Mucosa of rectum (tissue), 2 donors: ENCODE measurements around the gene PGS1.

Source experiments
- H3K27ac ChIP-seq, 2 donors: one replicate each; pipeline ENCODE4 v1.7.0; 2013; ENCODE audit warnings: inconsistent platforms in 2 of 2, low read depth in 2 of 2, low read length in 2 of 2
- H3K27me3 ChIP-seq, 2 donors: one replicate each; pipeline ENCODE4 v1.7.0; 2013; ENCODE audit warnings: low read length in 2 of 2; ENCODE audit not compliant: control insufficient read depth in 2 of 2, insufficient read depth in 2 of 2
- H3K36me3 ChIP-seq, 2 donors: one replicate each; pipeline ENCODE4 v1.7.0; 2013; ENCODE audit warnings: low read length in 2 of 2; ENCODE audit not compliant: control insufficient read depth in 2 of 2, insufficient read depth in 2 of 2
- H3K4me1 ChIP-seq, 2 donors: one replicate each; pipeline ENCODE4 v1.7.0; 2013; ENCODE audit warnings: low read length in 2 of 2, mild to moderate bottlenecking in 1 of 2; ENCODE audit not compliant: control insufficient read depth in 2 of 2, insufficient read depth in 2 of 2
- H3K4me3 ChIP-seq, 2 donors: one replicate each; pipeline ENCODE4 v1.7.0; 2013; ENCODE audit warnings: low read length in 2 of 2
- H3K9ac ChIP-seq, 2 donors: one replicate each; pipeline ENCODE4 v1.7.0; 2013; ENCODE audit warnings: low read length in 2 of 2, low read depth in 1 of 2, mild to moderate bottlenecking in 1 of 2
- H3K9me3 ChIP-seq, 2 donors: one replicate each; pipeline ENCODE4 v1.7.0; 2013; ENCODE audit warnings: low read length in 2 of 2; ENCODE audit not compliant: control insufficient read depth in 2 of 2
- donor health status: healthy.
- donor health status: Normal muscosa, but diverticular disease.

The PGS1 gene

GRCh38 chr17:78347453-78347852, 31.0 kb upstream of the PGS1 start:
- no peak overlapping the region for H3K27ac ChIP-seq
- H3K4me1 ChIP-seq: peaks cover 22 to 28% of the 10 kb centered on the region in 2 donors
- no peaks in the 10 kb centered on the region for H3K36me3 ChIP-seq
- H3K9me3 ChIP-seq: no peaks in the 10 kb centered on the region
- no peak overlapping the region for H3K4me3 ChIP-seq
- H3K27me3 ChIP-seq: no peaks in the 10 kb centered on the region
- no peak overlapping the region for H3K9ac ChIP-seq

DNA sequence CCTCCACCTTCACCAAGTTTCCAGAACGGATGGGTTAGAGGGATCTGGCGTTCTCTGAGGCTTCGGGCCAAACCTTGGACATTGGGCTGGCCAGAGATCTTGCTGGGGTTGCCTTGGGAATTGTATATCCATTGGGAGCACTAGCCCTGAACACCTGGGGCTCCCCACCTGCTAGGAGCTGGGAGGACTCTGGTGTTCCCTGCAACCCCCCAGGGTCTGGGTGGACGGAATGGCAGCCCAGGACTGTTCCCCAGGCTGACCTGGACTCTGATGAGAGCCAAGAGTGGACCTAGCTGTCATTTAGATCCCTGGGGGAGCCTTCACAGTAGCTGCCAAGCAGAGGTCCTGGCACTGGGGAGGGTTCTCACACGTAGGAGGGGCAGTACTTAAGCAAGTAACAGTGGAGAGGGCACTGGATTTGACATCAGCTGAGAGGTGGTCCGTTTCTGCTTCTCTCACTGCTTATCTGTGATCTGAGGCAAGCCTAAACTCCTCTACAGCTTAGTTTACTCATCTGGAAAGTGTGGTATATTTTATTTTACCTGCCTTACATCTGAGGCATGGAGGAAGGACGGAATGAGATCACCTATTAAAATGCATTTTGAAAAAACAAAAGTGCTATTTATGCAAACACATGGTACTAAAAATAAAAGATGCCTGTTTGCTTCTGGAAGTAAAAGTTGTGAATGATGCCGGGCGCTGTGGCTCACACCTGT, 30.2 kb upstream of the PGS1 start:
- H3K4me3 ChIP-seq: no peak overlapping the region
- H3K36me3 ChIP-seq: no peaks in the 10 kb centered on the region
- no peak overlapping the region for H3K27ac ChIP-seq
- no peaks in the 10 kb centered on the region for H3K27me3 ChIP-seq
- H3K9ac ChIP-seq: no peak overlapping the region
- no peaks in the 10 kb centered on the region for H3K9me3 ChIP-seq
- peaks cover 17 to 25% of the 10 kb centered on the region in 2 donors for H3K4me1 ChIP-seq

DNA sequence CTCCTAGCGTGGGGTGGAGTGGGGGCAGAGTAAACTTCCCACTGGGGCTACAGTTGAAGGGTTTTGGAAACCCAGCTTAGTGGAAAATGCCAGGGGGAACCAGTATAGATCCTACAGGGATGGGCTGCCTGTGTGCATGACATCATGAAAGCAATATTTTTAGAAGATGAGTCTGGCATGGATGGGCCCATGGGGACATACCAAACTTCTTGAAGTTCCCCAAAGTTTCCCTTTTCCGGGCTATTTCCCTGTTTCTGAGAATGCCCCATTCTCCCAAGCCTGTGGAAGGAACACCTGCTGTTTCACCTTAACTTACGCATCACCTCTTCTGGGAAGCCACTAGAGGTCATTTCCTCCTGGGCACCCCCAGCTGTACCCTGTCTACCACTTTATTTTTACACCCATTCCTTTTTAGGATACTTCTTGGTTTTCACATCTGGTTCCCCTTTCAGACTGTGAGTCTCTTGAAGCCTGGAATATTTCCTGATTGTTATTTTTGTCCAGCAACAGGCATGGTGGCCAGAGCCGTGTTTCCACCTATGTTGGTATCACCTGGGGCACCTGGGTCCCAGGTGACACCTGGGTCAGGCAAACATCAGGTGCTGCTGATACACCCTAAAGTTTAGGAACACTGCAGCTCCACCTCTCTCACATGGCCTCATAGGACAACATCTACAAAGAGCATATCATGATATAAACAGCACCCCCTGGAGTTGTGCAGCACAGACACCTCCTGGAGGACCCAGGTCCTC, 28.4 kb upstream of the PGS1 start:
- H3K4me1 ChIP-seq: peaks cover 15 to 24% of the 10 kb centered on the region in 2 donors
- no peaks in the 10 kb centered on the region for H3K36me3 ChIP-seq

DNA sequence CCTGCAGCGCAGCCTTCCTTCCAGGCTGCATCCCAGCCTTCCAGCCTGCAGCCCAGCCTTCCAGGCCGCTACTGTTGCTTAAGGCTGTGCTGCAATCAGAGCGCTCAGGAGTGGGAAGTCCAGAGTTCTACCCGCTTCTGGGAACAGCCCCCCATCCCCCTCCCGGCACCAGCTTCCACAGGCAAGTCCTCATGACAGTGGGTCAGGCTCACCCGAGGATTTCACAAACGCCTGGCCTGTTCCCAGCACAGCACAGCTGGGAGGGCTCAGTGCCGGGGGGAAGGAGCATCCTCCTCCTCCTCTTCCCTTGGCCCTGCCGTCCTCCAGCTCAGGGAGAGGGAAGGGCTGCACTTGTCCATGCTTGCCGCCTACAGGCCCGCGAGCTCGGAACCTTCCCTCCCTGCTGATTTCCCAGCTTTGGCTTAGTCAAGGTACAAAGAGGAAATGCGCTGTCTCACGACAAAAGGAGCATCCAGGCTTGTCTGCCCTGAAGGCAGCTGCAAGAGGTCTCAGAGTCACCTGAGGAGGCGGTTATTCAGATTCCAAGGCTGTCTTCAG, 26.9 kb upstream of the PGS1 start:
- H3K9ac ChIP-seq: no peak overlapping the region
- H3K27me3 ChIP-seq: no peaks in the 10 kb centered on the region
- no peaks in the 10 kb centered on the region for H3K36me3 ChIP-seq
- peaks cover 15 to 28% of the 10 kb centered on the region in 2 donors for H3K4me1 ChIP-seq
- H3K9me3 ChIP-seq: no peaks in the 10 kb centered on the region
- H3K4me3 ChIP-seq: peak overlapping the region in 1 of 2 donors; percentile 7
- H3K27ac ChIP-seq: peak overlapping the region in 1 of 2 donors; percentile 72

More for the DNA sequence above, 28.4 kb upstream of the PGS1 start:
- H3K9me3 ChIP-seq: no peaks in the 10 kb centered on the region
- no peaks in the 10 kb centered on the region for H3K27me3 ChIP-seq
- no peak overlapping the region for H3K9ac ChIP-seq
- no peak overlapping the region for H3K27ac ChIP-seq
- H3K4me3 ChIP-seq: no peak overlapping the region

- Histone ChIP-seq H3K4me1 (peaks cover 28 to 38% of the 10 kb centered on the region in 2 donors), H3K9me3 (no peaks in the 10 kb centered on the region), H3K9ac (no peak overlapping the region), H3K36me3 (peaks cover 3% of the 10 kb centered on the region in 2 donors), H3K27ac (peak overlapping the region; percentile 29 to 74), H3K27me3 (no peaks in the 10 kb centered on the region), H3K4me3 (no peak overlapping the region)
Observed at GRCh38 chr17:78353834-78354233, 24.6 kb upstream of the PGS1 start.

DNA sequence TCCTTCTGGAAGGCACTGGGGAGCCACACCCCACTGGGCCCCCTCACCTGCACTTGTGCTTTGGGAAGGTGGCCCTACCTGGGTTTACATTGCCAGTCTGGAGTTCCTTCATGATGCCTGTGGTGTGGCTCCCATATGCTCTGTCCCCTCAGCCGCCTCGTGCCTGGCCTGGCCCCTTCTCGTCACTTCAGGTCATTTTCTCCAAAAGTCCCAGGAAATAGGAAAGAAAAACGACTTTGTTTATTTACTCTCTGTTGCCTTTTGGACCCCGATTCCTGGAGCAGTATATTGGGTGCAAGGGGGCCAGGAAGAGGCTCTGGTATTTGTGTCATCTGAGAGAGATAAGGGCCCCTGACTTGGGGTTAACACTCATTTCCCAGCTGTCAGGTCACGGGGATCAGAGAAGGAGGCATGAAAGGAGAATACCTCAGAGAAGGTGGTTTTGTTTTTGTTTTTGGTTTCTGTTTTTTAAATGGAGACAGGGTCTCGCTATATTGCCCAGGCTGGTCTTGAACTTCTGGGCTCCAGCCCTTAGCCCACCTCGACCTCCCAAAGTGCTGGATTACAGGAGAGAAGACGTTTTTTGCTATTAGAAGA, 23.3 kb upstream of the PGS1 start:
- Histone ChIP-seq H3K4me3 (no peak overlapping the region), H3K9me3 (no peaks in the 10 kb centered on the region), H3K4me1 (peaks cover 28 to 38% of the 10 kb centered on the region in 2 donors), H3K36me3 (peaks cover 3% of the 10 kb centered on the region in 2 donors), H3K27me3 (no peaks in the 10 kb centered on the region), H3K9ac (no peak overlapping the region), H3K27ac (peak overlapping the region in 1 of 2 donors; percentile 72)

DNA sequence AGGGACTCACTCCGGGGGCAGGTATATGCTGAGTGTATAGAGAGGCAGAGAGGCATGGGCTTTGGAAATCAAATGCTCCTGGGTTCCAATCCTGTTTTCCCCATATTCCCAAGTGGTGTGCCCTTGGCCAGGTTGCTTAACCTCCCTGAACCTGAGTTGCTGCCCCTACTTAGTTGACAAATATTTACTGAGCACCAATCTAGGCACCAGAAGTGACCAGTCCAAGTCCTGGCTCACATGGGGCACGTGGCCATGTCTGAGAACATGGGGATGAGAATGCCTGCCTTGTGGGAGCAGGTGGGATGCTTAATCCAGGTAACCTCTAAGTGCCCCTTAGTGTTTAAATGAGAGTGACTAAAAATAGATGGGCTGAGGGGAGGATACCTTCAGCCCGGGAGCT, 22.7 kb upstream of the PGS1 start:
- peaks cover 31 to 38% of the 10 kb centered on the region in 2 donors for H3K4me1 ChIP-seq
- peak overlapping the region in 1 of 2 donors; percentile 72 for H3K27ac ChIP-seq
- H3K27me3 ChIP-seq: no peaks in the 10 kb centered on the region
- no peak overlapping the region for H3K9ac ChIP-seq
- peaks cover 3% of the 10 kb centered on the region in 2 donors for H3K36me3 ChIP-seq
- H3K9me3 ChIP-seq: no peaks in the 10 kb centered on the region
- H3K4me3 ChIP-seq: no peak overlapping the region

GRCh38 chr17:78356101-78356713, 22.2 kb upstream of the PGS1 start:
- Histone ChIP-seq H3K36me3 (peaks cover 3% of the 10 kb centered on the region in 2 donors), H3K9me3 (no peaks in the 10 kb centered on the region), H3K27ac (peak overlapping the region in 1 of 2 donors; percentile 72), H3K4me1 (peaks cover 31 to 38% of the 10 kb centered on the region in 2 donors), H3K9ac (no peak overlapping the region), H3K4me3 (no peak overlapping the region), H3K27me3 (no peaks in the 10 kb centered on the region)

DNA sequence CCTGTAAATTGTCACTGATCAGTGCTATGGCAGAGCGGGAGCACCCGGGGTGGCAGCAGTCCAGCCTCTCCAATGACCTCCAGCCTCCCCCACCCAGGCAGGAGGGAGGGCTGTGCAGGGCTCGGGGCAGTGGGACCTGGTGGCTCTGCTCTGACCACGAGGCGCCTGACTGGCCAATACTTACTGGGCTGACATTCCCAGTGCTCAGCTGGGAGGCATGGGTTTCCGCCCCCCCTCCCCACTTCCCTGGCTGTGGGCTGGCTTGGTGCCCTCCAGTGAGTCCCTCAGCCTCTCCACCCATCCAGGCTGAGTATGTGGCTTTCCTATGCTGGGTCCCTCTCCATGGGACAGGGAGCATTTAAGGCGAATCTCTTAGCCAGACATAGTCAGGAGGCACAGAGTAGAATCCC, 21.3 kb upstream of the PGS1 start:
- peak overlapping the region; percentile 18 to 38 for H3K9ac ChIP-seq

More for the DNA sequence above, 21.3 kb upstream of the PGS1 start:
- Histone ChIP-seq H3K9me3 (no peaks in the 10 kb centered on the region), H3K27ac (peak overlapping the region in 1 of 2 donors; percentile 32), H3K4me1 (peaks cover 27 to 30% of the 10 kb centered on the region in 2 donors), H3K27me3 (no peaks in the 10 kb centered on the region), H3K36me3 (peaks cover 3% of the 10 kb centered on the region in 2 donors), H3K4me3 (peak overlapping the region in 1 of 2 donors; percentile 73)
